Mesendoderm (in vitro differentiated cells): Measurements from ENCODE around the gene CPA1.

Experiments
- DNase-seq: peaks from one replicate; pipeline ENCODE4 v3.0.0; 2013
- H2AK5ac ChIP-seq: 2 replicates; pipeline ENCODE4 v1.6.1; 2013; ENCODE audit warnings: low read length, inconsistent platforms
- H2BK120ac ChIP-seq: 2 replicates; pipeline ENCODE4 v1.6.1; 2013; ENCODE audit warnings: low read depth, mild to moderate bottlenecking, low read length, moderate library complexity, mixed read lengths
- H2BK15ac ChIP-seq: replicated peaks from 2 replicates; pipeline ENCODE4 v1.6.1; 2013; ENCODE audit warnings: low read depth, mild to moderate bottlenecking, moderate library complexity
- H2BK5ac ChIP-seq: 2 replicates; pipeline ENCODE4 v1.6.1; 2013; ENCODE audit warnings: low read length, inconsistent platforms
- H3K18ac ChIP-seq: 2 replicates; pipeline ENCODE4 v1.6.1; 2013; ENCODE audit warnings: mild to moderate bottlenecking, low read length, mixed read lengths
- H3K23ac ChIP-seq: one replicate; pipeline ENCODE4 v1.6.1; 2013; ENCODE audit warnings: low read length
- H3K27ac ChIP-seq: 2 replicates; pipeline ENCODE4 v1.5.1; 2013; ENCODE audit warnings: low read depth, mild to moderate bottlenecking, inconsistent platforms, low read length, moderate library complexity
- H3K27me3 ChIP-seq: 2 replicates; pipeline ENCODE4 v1.6.1; 2013; ENCODE audit warnings: low read length, control low read depth, mild to moderate bottlenecking, inconsistent platforms; ENCODE audit not compliant: insufficient read depth, poor library complexity
- H3K36me3 ChIP-seq: 2 replicates; pipeline ENCODE4 v1.6.1; 2013; ENCODE audit warnings: low read length, inconsistent platforms; ENCODE audit not compliant: control insufficient read depth, insufficient read depth
- H3K4ac ChIP-seq: one replicate; pipeline ENCODE4 v1.6.1; 2013; ENCODE audit warnings: low read depth, mild to moderate bottlenecking, low read length, moderate library complexity
- H3K4me1 ChIP-seq: 2 replicates; pipeline ENCODE4 v1.6.1; 2013; ENCODE audit warnings: low read depth, low read length, inconsistent platforms; ENCODE audit not compliant: control insufficient read depth
- H3K4me2 ChIP-seq: 2 replicates; pipeline ENCODE4 v1.6.1; 2013; ENCODE audit warnings: low read length
- H3K4me3 ChIP-seq: 2 replicates; pipeline ENCODE4 v1.5.1; 2013; ENCODE audit warnings: mild to moderate bottlenecking, low read length
- H3K56ac ChIP-seq: one replicate; pipeline ENCODE4 v1.6.1; 2013; ENCODE audit warnings: low read length
- H3K79me1 ChIP-seq: 2 replicates; pipeline ENCODE4 v1.6.1; 2013; ENCODE audit warnings: low read length, inconsistent platforms
- H3K79me2 ChIP-seq: 2 replicates; pipeline ENCODE4 v1.6.1; 2013; ENCODE audit warnings: mild to moderate bottlenecking, low read length; ENCODE audit not compliant: control insufficient read depth, insufficient read depth
- H3K9ac ChIP-seq: 2 replicates; pipeline ENCODE4 v1.6.1; 2013; ENCODE audit warnings: low read length, inconsistent platforms
- H4K5ac ChIP-seq: one replicate; pipeline ENCODE4 v1.6.1; 2013; ENCODE audit warnings: low read length
- H4K8ac ChIP-seq: one replicate; pipeline ENCODE4 v1.6.1; 2013; ENCODE audit warnings: low read depth, mild to moderate bottlenecking, control low read depth, low read length, moderate library complexity
- WGBS: extraction: QIAGEN DNeasy Blood & Tissue Kit; methylation state at CpG from one replicate; pipeline ENCODE4 v1.1.7; 2013; ENCODE audit warnings: low lambda C conversion rate, missing lambda C conversion rate; ENCODE audit not compliant: insufficient coverage; ENCODE audit errors: extremely low coverage; 5-methylcytosine and 5-hydroxymethylcytosine counted together

Gene CPA1

DNA sequence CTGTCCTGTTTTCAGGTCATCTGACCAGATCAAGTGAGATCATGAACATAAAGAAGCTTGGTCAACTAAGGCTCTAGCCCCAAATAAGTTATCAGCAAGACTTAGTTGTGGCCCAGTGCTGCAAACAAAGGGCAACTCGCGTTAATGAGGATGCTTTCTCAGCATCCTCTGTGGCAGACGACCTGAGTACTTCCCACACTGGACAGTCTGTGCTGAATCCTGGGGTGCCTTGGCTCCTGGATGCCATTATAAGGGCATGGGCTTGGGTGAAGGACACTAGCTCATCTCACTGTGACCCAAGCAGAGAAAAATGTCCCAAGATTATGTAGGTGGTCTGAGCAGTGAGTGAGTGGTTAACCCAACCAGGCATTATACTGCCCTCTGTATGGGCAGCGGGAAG is 21.8 kb upstream of the CPA1 start:
- no peak for DNase-seq
- H3K27me3 ChIP-seq = no peaks in the 10 kb centered on the region
- H4K8ac ChIP-seq = no peak overlapping the region
- no peak overlapping the region for H2BK15ac ChIP-seq
- H3K79me1 ChIP-seq = no peaks in the 10 kb centered on the region
- no peak overlapping the region for H4K5ac ChIP-seq
- H3K79me2 ChIP-seq = no peaks in the 10 kb centered on the region
- no peak overlapping the region for H3K4ac ChIP-seq
- no peak overlapping the region for H2AK5ac ChIP-seq
- H3K9ac ChIP-seq = no peak overlapping the region
- no peak overlapping the region for H3K4me3 ChIP-seq
- no peak overlapping the region for H3K56ac ChIP-seq
- H3K4me2 ChIP-seq = no peak overlapping the region
- H2BK120ac ChIP-seq = no peak overlapping the region
- no peak overlapping the region for H3K18ac ChIP-seq
- H2BK5ac ChIP-seq = no peak overlapping the region
- H3K27ac ChIP-seq = no peak overlapping the region
- H3K36me3 ChIP-seq = no peaks in the 10 kb centered on the region
- no peak overlapping the region for H3K23ac ChIP-seq
- peaks cover 6% of the 10 kb centered on the region for H3K4me1 ChIP-seq
- no CpG with 5 or more reads among the region's 4 CpGs for WGBS

DNA sequence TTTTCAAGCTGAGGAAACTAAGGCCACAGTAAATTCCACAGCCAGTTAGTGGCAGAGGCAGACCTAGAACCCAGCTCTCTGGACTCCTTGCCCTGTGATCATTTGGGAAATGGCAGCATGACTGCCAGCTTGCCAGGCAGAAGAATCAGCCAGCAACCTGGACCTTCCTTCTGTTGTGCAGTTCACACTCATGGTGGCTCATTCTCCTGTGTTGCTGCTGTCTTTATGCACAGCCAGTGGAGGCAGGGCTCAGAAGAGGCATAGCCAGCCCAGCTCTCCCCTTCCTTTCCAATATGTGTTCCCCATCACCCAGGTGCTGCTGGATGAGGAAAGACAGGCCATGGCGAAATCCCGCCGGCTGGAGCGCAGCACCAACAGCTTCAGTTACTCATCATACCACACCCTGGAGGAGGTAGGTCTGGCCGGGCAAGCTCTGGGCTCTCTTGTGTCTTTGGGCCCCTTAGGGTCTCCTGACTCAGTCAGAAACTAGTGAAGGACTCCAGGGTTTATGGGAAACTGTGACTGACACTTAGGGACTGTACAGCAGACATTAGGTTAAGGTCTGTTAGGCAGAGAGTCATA is 20.9 kb upstream of the CPA1 start:
- DNase-seq = no peak
- H3K9ac ChIP-seq = no peak overlapping the region
- H2BK5ac ChIP-seq = no peak overlapping the region
- H4K8ac ChIP-seq = no peak overlapping the region
- no peak overlapping the region for H2BK15ac ChIP-seq
- H3K4ac ChIP-seq = no peak overlapping the region
- H2BK120ac ChIP-seq = no peak overlapping the region
- no peaks in the 10 kb centered on the region for H3K27me3 ChIP-seq
- no peak overlapping the region for H3K18ac ChIP-seq
- no peaks in the 10 kb centered on the region for H3K79me1 ChIP-seq
- H3K79me2 ChIP-seq = no peaks in the 10 kb centered on the region
- no peak overlapping the region for H3K27ac ChIP-seq
- no peak overlapping the region for H4K5ac ChIP-seq
- no peak overlapping the region for H2AK5ac ChIP-seq
- peaks cover 6% of the 10 kb centered on the region for H3K4me1 ChIP-seq
- no peak overlapping the region for H3K56ac ChIP-seq
- no peak overlapping the region for H3K4me2 ChIP-seq
- no peak overlapping the region for H3K4me3 ChIP-seq
- no peak overlapping the region for H3K23ac ChIP-seq
- no CpG with 5 or more reads among the region's 5 CpGs for WGBS
- no peaks in the 10 kb centered on the region for H3K36me3 ChIP-seq

DNA sequence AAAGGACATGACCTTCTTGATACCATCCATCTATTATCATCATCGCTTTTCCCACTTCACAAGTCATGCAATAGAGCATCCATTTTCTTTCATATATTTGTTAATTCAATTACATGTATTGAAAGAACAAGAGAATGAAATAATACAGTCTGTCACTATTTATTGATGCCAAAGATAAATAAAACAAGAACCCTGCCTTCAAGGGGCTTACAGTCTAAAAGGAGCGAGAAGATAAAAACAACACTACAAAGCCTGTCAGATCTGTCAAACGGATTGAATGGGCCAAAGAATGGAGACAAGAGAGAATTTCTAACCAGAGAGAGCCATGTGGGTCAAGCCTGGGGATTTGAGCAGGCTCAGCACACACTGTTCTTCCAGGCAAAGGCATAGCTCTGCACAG is 19.8 kb upstream of the CPA1 start:
- Histone ChIP-seq H3K56ac (no peak overlapping the region), H3K4me3 (no peak overlapping the region), H3K4me1 (peaks cover 6% of the 10 kb centered on the region), H4K8ac (no peak overlapping the region), H3K4me2 (no peak overlapping the region), H2AK5ac (no peak overlapping the region), H2BK5ac (no peak overlapping the region), H3K4ac (no peak overlapping the region), H2BK15ac (no peak overlapping the region), H3K79me2 (no peaks in the 10 kb centered on the region), H4K5ac (no peak overlapping the region), H3K9ac (no peak overlapping the region), H3K36me3 (no peaks in the 10 kb centered on the region), H3K18ac (no peak overlapping the region), H2BK120ac (no peak overlapping the region), H3K27me3 (no peaks in the 10 kb centered on the region), H3K79me1 (no peaks in the 10 kb centered on the region), H3K27ac (no peak overlapping the region), H3K23ac (no peak overlapping the region)
- DNase-seq = no peak
- no CpG with 5 or more reads among the region's 3 CpGs for WGBS

DNA sequence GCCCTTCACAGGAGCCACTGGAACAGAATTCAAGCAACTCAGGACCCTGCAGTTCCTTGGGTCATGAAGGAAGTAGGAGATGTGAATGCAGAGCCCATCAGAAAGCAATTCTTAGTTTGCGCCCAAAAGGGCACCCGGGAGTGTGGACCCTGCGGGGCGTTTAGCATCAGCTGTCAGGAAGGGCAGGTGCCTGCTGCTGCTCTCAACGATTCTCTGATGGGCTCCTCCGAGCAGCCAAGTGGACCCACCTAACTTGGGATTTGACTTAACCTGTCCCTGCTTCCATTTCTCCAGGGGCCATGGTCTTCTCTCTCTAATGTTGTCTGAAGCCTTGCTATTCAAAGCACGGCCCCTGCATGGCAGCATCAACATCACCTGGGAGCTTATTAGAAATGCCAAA is 18.6 kb upstream of the CPA1 start:
- no peak overlapping the region for H3K4ac ChIP-seq
- no peak overlapping the region for H3K18ac ChIP-seq
- H3K4me1 ChIP-seq = peaks cover under 1% of the 10 kb centered on the region
- H3K4me2 ChIP-seq = no peak overlapping the region
- H3K27ac ChIP-seq = no peak overlapping the region
- no peak overlapping the region for H4K8ac ChIP-seq
- H2BK5ac ChIP-seq = no peak overlapping the region
- DNase-seq = no peak
- no peak overlapping the region for H2AK5ac ChIP-seq
- no peaks in the 10 kb centered on the region for H3K27me3 ChIP-seq
- no peaks in the 10 kb centered on the region for H3K79me2 ChIP-seq
- no CpG with 5 or more reads among the region's 7 CpGs for WGBS
- H3K4me3 ChIP-seq = no peak overlapping the region
- no peak overlapping the region for H2BK15ac ChIP-seq
- no peaks in the 10 kb centered on the region for H3K79me1 ChIP-seq
- H2BK120ac ChIP-seq = no peak overlapping the region
- H3K56ac ChIP-seq = no peak overlapping the region
- H4K5ac ChIP-seq = no peak overlapping the region
- H3K36me3 ChIP-seq = no peaks in the 10 kb centered on the region
- H3K23ac ChIP-seq = no peak overlapping the region
- no peak overlapping the region for H3K9ac ChIP-seq

DNA sequence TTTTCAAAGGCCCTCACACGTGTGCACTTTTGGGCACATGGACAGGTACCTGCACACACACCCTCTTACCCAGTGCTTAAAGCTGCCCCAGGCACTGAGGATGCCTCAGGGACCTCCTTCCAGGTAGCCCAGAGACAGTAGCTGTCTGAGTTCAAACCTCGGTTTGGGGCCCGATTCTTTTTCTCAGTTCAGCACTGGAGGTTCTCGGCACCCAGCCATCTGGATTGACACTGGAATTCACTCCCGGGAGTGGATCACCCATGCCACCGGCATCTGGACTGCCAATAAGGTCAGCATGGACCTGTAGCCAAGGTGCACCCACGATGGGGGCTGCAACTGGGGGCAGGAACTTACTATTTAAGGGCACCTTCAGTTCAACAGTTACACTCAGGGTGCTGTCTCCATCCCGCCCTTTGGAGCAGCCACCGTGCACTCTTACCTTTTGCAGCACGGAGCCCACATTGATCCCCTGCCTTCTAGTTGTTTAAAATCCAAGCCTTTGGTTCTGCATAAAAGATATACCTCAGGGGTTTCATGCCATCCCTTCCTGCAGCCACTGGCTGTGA is 18.0 kb upstream of the CPA1 start:
- Histone ChIP-seq H3K4me3 (no peak overlapping the region), H3K4me1 (no peaks in the 10 kb centered on the region), H2BK5ac (no peak overlapping the region), H3K79me2 (no peaks in the 10 kb centered on the region), H3K4ac (no peak overlapping the region), H3K18ac (no peak overlapping the region), H3K79me1 (no peaks in the 10 kb centered on the region), H3K36me3 (no peaks in the 10 kb centered on the region), H3K4me2 (no peak overlapping the region), H3K23ac (no peak overlapping the region), H2BK15ac (no peak overlapping the region), H3K56ac (no peak overlapping the region), H3K27ac (no peak overlapping the region), H4K8ac (no peak overlapping the region), H2BK120ac (no peak overlapping the region), H3K9ac (no peak overlapping the region), H2AK5ac (no peak overlapping the region), H3K27me3 (no peaks in the 10 kb centered on the region), H4K5ac (no peak overlapping the region)
- no peak for DNase-seq
- no CpG with 5 or more reads among the region's 10 CpGs for WGBS
